Astrocyte (in vitro differentiated cells and primary cell): ENCODE results near the gene ZSWIM7.

Source experiments
- CTCF ChIP-seq: IDR thresholded peaks from 2 replicates; pipeline ENCODE4 v1.5.1; 2011; ENCODE audit warnings: low read depth, mild to moderate bottlenecking, inconsistent platforms, low read length, moderate library complexity; ENCODE audit not compliant: insufficient read depth
- EZH2 ChIP-seq: IDR thresholded peaks from 2 replicates; pipeline ENCODE4 v1.6.1; 2012; ENCODE audit warnings: mild to moderate bottlenecking, low read length, inconsistent platforms; ENCODE audit not compliant: insufficient read depth

GRCh38 chr17:15967706-15968399 lies 31.7 kb downstream of the ZSWIM7 start:
- no peak for TF ChIP-seq CTCF
- TF ChIP-seq EZH2, result no peak
